Measurements from ENCODE around the gene CDCA7L. TPM values are rescaled to one million over a fixed set of nuclear protein-coding genes. Genes with fewer than 3 reads are reported as not detected.

The CDCA7L gene
- total and polyA plus RNA-seq, 2 of the 4 experiments (the other 2 are of a cell fraction): 20.4 to 35.0 TPM

DNA sequence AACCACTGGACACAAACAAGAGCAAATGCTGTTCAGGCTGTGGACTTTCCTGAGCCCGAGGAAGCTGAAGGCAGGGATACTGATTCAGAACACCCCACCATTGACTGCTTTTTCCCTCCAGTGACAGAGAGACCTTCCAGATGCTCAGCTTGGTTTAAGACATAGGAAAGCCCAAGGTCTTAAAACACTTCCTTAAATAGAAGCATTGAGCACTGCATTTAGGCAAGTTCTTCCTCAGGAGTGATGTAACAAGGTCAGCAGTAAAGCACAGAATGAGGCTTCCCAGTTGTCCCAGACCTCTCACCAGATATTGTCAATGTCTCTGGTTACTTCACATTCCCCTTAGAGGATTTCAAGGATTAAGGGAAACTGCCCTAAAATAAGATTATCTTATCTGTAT, 19.6 kb upstream of the CDCA7L start:
- intact Hi-C loops (cut with micrococcal nuclease): no loop called here
- dilution Hi-C loops (cut with HindIII; ENCODE audit: low sequenced_read_pairs, unreplicated experiment): no loop called here

More for the DNA sequence above, 19.6 kb upstream of the CDCA7L start:
- no peak for TF ChIP-seq MAZ (IDR thresholded peaks at IDR 0.05; ENCODE audit: borderline replicate concordance, low read depth, low read length)
- no peak for TF ChIP-seq SMC3 (IDR thresholded peaks at IDR 0.05; ENCODE audit: low read depth, low read length)
- TF ChIP-seq RFX5 (IDR thresholded peaks at IDR 0.05; ENCODE audit: low read depth, low read length): no peak
- no peak for TF ChIP-seq RAD21 (IDR thresholded peaks at IDR 0.05; ENCODE audit: low read length)
- no peak for TF ChIP-seq MXI1 (IDR thresholded peaks at IDR 0.05; ENCODE audit: borderline replicate concordance, low read depth, low read length)
- TF ChIP-seq, protein P1, sequence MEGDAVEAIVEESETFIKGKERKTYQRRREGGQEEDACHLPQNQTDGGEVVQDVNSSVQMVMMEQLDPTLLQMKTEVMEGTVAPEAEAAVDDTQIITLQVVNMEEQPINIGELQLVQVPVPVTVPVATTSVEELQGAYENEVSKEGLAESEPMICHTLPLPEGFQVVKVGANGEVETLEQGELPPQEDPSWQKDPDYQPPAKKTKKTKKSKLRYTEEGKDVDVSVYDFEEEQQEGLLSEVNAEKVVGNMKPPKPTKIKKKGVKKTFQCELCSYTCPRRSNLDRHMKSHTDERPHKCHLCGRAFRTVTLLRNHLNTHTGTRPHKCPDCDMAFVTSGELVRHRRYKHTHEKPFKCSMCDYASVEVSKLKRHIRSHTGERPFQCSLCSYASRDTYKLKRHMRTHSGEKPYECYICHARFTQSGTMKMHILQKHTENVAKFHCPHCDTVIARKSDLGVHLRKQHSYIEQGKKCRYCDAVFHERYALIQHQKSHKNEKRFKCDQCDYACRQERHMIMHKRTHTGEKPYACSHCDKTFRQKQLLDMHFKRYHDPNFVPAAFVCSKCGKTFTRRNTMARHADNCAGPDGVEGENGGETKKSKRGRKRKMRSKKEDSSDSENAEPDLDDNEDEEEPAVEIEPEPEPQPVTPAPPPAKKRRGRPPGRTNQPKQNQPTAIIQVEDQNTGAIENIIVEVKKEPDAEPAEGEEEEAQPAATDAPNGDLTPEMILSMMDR (conservative IDR thresholded peaks at IDR 0.05; ENCODE audit: low read depth, low read length): no peak
- no peak for TF ChIP-seq ELK1 (IDR thresholded peaks at IDR 0.05; ENCODE audit: borderline replicate concordance, low read depth, low read length)
- no peak for TF ChIP-seq BHLHE40 (IDR thresholded peaks at IDR 0.05; ENCODE audit: low read depth, low read length)
- no peak for TF ChIP-seq FOS (IDR thresholded peaks at IDR 0.05; ENCODE audit: low read depth, low read length)
- no peak for TF ChIP-seq NFE2L2 (IDR thresholded peaks at IDR 0.05; ENCODE audit: low read depth, low read length)
- no peak for TF ChIP-seq RCOR1 (IDR thresholded peaks at IDR 0.05; ENCODE audit: insufficient replicate concordance, low read length)
- no peak for TF ChIP-seq CEBPB (IDR thresholded peaks at IDR 0.05; ENCODE audit: low read depth, low read length)
- no peak for TF ChIP-seq POLR2A (IDR thresholded peaks at IDR 0.05; ENCODE audit: low read depth, low read length)
- no peak for TF ChIP-seq CHD1 (IDR thresholded peaks at IDR 0.05; ENCODE audit: low read depth, low read length)
- no peak for TF ChIP-seq MAFK (IDR thresholded peaks at IDR 0.05; ENCODE audit: low read depth, low read length)
- TF ChIP-seq, protein P2, sequence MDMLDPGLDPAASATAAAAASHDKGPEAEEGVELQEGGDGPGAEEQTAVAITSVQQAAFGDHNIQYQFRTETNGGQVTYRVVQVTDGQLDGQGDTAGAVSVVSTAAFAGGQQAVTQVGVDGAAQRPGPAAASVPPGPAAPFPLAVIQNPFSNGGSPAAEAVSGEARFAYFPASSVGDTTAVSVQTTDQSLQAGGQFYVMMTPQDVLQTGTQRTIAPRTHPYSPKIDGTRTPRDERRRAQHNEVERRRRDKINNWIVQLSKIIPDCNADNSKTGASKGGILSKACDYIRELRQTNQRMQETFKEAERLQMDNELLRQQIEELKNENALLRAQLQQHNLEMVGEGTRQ (IDR thresholded peaks at IDR 0.05; ENCODE audit: low read depth, low read length): no peak
- H4K20me1 ChIP-seq (ENCODE audit: insufficient read depth, low read length): no peaks in the 10 kb centered on the region
- no CpG with 5 or more reads among the region's 1 CpG for WGBS, 2 experiments (ENCODE audit: extremely low coverage in 2 of 2, insufficient read length in 1 of 2)
- no peak overlapping the region for H2BK120ac ChIP-seq (ENCODE audit: low read depth, low read length)
- peaks cover 3% of the 10 kb centered on the region; the same call in 1 of the 2 replicates for H3K9me1 ChIP-seq (ENCODE audit: insufficient read depth, low read length)
- H4K8ac ChIP-seq (ENCODE audit: low read depth in 2 of 2, low read length in 2 of 2): no peak overlapping the region
- H4K5ac ChIP-seq (ENCODE audit: low read depth, low read length): no peak overlapping the region
- no peak overlapping the region for H2BK5ac ChIP-seq (ENCODE audit: low read depth, low read length, poor library complexity, severe bottlenecking)
- H3K14ac ChIP-seq (replicated peaks; ENCODE audit: low read depth, low read length): no peak overlapping the region
- H3K4me3 ChIP-seq (ENCODE audit: insufficient read depth, low read depth, low read length): no peak overlapping the region
- H3K27ac ChIP-seq (ENCODE audit: insufficient read depth, low read length): no peak overlapping the region
- no peaks in the 10 kb centered on the region for H3K79me1 ChIP-seq (ENCODE audit: low read depth in 1 of 2, low read length in 2 of 2)
- ATAC-seq (ENCODE audit: low read depth): no peak
- ChIA-PET CTCF (no interaction called here), POLR2A (ENCODE audit: unreplicated experiment) (no interaction called here)
- H2AK5ac ChIP-seq (ENCODE audit: low read depth, low read length): no peak overlapping the region
- peaks cover 2% of the 10 kb centered on the region; the same call in 1 of the 2 replicates for H3K27me3 ChIP-seq (ENCODE audit: control insufficient read depth, insufficient read depth, low read length)
- no peak overlapping the region for H3K56ac ChIP-seq (ENCODE audit: extremely low read depth, insufficient read depth, low read length)
- H3K23ac ChIP-seq (ENCODE audit: low read depth, low read length): no peak overlapping the region
- BruUV-seq (replicated peaks): no TSS peak
- no peak overlapping the region for H2BK20ac ChIP-seq (ENCODE audit: low read depth, low read length)
- no peak overlapping the region for H3K18ac ChIP-seq (ENCODE audit: low read depth, low read length)
- no peaks in the 10 kb centered on the region for H3K36me3 ChIP-seq (ENCODE audit: control insufficient read depth, insufficient read depth, low read length)
- H3K4ac ChIP-seq (ENCODE audit: low read depth, low read length): no peak overlapping the region
- in situ Hi-C loops (cut with MboI; ENCODE audit: low sequenced_read_pairs): no loop called here
- DNase-seq: no peak
- H3K4me1 ChIP-seq (ENCODE audit: control insufficient read depth, insufficient read depth, low read length): peaks cover 2% of the 10 kb centered on the region; the same call in 1 of the 2 replicates
- H3K9ac ChIP-seq (ENCODE audit: low read depth, low read length): no peak overlapping the region
- no peak overlapping the region for H2AK9ac ChIP-seq (replicated peaks; ENCODE audit: low read depth, low read length, poor library complexity)
- H3K9me3 ChIP-seq (ENCODE audit: control insufficient read depth, insufficient read depth, low read length): no peaks in the 10 kb centered on the region
- no peak overlapping the region for H2BK15ac ChIP-seq (ENCODE audit: low read depth, low read length)
- H4K91ac ChIP-seq (ENCODE audit: insufficient read depth, low read depth, low read length): no peak overlapping the region
- H3K4me2 ChIP-seq (ENCODE audit: low read depth, low read length): no peak overlapping the region
- no peak overlapping the region for H2AFZ ChIP-seq (replicated peaks; ENCODE audit: low read length, poor library complexity)
